ELF-1 (cell line): Measurements from ENCODE around the gene MTTP.

ENCODE experiments used
- DNase-seq: peaks from one replicate; pipeline ENCODE4 v3.0.0-alpha.2; 2016; ENCODE audit warnings: low read depth, low spot score

MTTP gene

GRCh38 chr4:99669084-99669483 is 94.5 kb downstream of the MTTP start:
- no peak for DNase-seq

- no peak for DNase-seq
Measured at GRCh38 chr4:99670409-99671073, 95.9 kb downstream of the MTTP start.
